ENCODE data around the gene OPRL1.
A peak's percentile ranks its signal among the peaks of the same experiment; 100 is the strongest.

The OPRL1 gene

DNA sequence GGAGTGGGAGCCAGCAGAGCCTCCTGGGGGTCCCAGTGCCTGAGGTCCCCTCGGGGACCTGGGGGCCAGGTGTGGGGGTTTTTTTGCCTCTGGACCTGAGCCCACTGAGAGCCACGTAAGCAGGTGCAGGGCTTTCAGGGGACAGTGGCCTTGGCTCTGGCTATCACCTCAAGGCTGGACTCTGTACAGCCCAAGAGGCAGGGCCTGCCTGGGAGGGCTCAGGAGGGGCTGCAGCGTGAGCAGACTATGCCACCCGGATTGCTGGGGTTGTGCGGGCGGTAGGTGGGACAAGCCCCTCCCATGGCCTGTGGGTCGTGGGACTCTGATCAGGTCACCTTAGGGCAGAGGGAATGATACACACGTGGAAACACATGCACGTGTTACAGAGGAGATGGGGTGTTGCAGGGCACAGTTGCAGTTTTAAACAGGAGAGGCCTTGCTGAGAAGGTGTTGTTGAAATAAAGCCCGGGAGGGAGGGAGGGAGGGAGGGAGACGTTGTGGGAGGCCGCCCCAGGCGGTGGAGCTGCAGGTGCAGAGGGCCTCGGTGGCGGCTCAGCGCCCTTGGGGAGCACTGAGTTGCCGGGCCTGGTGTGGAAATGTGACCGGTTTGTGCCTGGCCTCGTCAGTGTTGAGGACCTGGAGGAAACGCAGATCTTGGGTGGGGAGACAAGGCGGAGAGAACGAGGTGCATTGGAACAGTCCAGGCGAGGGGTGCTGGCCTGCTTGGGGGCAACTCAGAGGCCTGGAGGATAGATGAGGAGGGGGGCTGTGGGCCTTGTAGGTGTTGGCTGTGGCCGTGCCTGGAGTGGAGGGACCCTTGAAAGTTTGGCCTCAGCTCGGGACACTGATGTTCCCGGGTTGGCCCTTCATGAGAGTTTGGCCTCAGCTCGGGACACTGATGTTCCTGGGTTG lies 14.6 kb upstream of the OPRL1 start:
- Histone ChIP-seq H3K4me3 (ENCODE audit: low read depth, low read length) (no peak overlapping the region), H3K27ac (ENCODE audit: extremely low read depth, low read depth, low read length) (no peak overlapping the region), H3K4me1 (ENCODE audit: control insufficient read depth, insufficient read depth, low read length) (no peaks in the 10 kb centered on the region), H3K9me3 (ENCODE audit: control insufficient read depth, insufficient read depth, low read depth, low read length) (no peaks in the 10 kb centered on the region), H3K36me3 (ENCODE audit: control insufficient read depth in 2 of 2, insufficient read depth in 1 of 2, low read length in 2 of 2) (no peaks in the 10 kb centered on the region)
- CTCF ChIA-PET, result interaction anchor here (0.9 to 1.0 kb wide), 2 partner anchors 26 to 55 kb away, joined by 3 read pairs; no protein-coding TSS in a partner anchor
- no peak for TF ChIP-seq ZNF544 (tag by site-specific recombination; IDR thresholded peaks at IDR 0.05)
- peak; percentile 62 for TF ChIP-seq EGR2 (tag by site-specific recombination; IDR thresholded peaks at IDR 0.05; ENCODE audit: low read depth)
- no peak for TF ChIP-seq ZNF514 (tag by site-specific recombination; IDR thresholded peaks at IDR 0.05)
- no peak for TF ChIP-seq GFI1B (tag by site-specific recombination; IDR thresholded peaks at IDR 0.05)
- TF ChIP-seq, protein P1, sequence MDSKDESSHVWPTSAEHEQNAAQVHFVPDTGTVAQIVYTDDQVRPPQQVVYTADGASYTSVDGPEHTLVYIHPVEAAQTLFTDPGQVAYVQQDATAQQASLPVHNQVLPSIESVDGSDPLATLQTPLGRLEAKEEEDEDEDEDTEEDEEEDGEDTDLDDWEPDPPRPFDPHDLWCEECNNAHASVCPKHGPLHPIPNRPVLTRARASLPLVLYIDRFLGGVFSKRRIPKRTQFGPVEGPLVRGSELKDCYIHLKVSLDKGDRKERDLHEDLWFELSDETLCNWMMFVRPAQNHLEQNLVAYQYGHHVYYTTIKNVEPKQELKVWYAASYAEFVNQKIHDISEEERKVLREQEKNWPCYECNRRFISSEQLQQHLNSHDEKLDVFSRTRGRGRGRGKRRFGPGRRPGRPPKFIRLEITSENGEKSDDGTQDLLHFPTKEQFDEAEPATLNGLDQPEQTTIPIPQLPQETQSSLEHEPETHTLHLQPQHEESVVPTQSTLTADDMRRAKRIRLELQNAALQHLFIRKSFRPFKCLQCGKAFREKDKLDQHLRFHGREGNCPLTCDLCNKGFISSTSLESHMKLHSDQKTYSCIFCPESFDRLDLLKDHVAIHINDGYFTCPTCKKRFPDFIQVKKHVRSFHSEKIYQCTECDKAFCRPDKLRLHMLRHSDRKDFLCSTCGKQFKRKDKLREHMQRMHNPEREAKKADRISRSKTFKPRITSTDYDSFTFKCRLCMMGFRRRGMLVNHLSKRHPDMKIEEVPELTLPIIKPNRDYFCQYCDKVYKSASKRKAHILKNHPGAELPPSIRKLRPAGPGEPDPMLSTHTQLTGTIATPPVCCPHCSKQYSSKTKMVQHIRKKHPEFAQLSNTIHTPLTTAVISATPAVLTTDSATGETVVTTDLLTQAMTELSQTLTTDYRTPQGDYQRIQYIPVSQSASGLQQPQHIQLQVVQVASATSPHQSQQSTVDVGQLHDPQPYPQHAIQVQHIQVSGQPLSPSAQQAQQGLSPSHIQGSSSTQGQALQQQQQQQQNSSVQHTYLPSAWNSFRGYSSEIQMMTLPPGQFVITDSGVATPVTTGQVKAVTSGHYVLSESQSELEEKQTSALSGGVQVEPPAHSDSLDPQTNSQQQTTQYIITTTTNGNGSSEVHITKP (tag by site-specific recombination; IDR thresholded peaks at IDR 0.05), result peak; percentile 55
- no peak for TF ChIP-seq ZNF16 (tag by site-specific recombination; IDR thresholded peaks at IDR 0.05; ENCODE audit: low read depth)
- TF ChIP-seq ZNF223 (tag by site-specific recombination; IDR thresholded peaks at IDR 0.05), result no peak
- no peak for TF ChIP-seq REST (tag by site-specific recombination; IDR thresholded peaks at IDR 0.05)
- no peak for TF ChIP-seq ZNF138 (tag by site-specific recombination; IDR thresholded peaks at IDR 0.05; ENCODE audit: borderline replicate concordance)
- TF ChIP-seq, protein P2, sequence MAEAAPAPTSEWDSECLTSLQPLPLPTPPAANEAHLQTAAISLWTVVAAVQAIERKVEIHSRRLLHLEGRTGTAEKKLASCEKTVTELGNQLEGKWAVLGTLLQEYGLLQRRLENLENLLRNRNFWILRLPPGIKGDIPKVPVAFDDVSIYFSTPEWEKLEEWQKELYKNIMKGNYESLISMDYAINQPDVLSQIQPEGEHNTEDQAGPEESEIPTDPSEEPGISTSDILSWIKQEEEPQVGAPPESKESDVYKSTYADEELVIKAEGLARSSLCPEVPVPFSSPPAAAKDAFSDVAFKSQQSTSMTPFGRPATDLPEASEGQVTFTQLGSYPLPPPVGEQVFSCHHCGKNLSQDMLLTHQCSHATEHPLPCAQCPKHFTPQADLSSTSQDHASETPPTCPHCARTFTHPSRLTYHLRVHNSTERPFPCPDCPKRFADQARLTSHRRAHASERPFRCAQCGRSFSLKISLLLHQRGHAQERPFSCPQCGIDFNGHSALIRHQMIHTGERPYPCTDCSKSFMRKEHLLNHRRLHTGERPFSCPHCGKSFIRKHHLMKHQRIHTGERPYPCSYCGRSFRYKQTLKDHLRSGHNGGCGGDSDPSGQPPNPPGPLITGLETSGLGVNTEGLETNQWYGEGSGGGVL (tag by site-specific recombination; IDR thresholded peaks at IDR 0.05), result no peak
- no peak for TF ChIP-seq ZFP69B (tag by site-specific recombination; IDR thresholded peaks at IDR 0.05)
- TF ChIP-seq ZNF48 (tag by site-specific recombination; IDR thresholded peaks at IDR 0.05), result no peak
- no peak for TF ChIP-seq ZNF280C (tag by site-specific recombination; IDR thresholded peaks at IDR 0.05)
- peak; percentile 21; the same call in 1 of the 2 replicates for TF ChIP-seq GLIS1 (tag by site-specific recombination; IDR thresholded peaks at IDR 0.05)
- TF ChIP-seq PBX3 (CRISPR knock-in tag; IDR thresholded peaks at IDR 0.05), result no peak
- TF ChIP-seq ZSCAN30 (tag by site-specific recombination; IDR thresholded peaks at IDR 0.05), result no peak
- TF ChIP-seq ZNF302 (tag by site-specific recombination; IDR thresholded peaks at IDR 0.05; ENCODE audit: low read depth), result no peak
- POLR2A ChIA-PET, result interaction anchor here (0.8 to 1.0 kb wide), 4 partner anchors 10 to 528 kb away, joined by 3 to 5 read pairs (median 4); no protein-coding TSS in a partner anchor

Measured in HEK293 (cell line).